ENCODE measurements around the gene COL7A1.
A peak's percentile ranks its signal among the peaks of the same experiment; 100 is the strongest.
"Not testable (repeated sequence)": the region's sequence is repeated elsewhere in the genome, so short reads cannot be mapped to it uniquely, and the experiment has no call there.

The COL7A1 gene

GRCh38 chr3:48561045-48561736 is 33.9 kb downstream of the COL7A1 start:
- peak; percentile 41 for DNase-seq

GRCh38 chr3:48560648-48561018 is 34.5 kb downstream of the COL7A1 start:
- no peak for DNase-seq

GRCh38 chr3:48558493-48559134 is 36.5 kb downstream of the COL7A1 start:
- no peak for DNase-seq

GRCh38 chr3:48556796-48557626 is 38.1 kb downstream of the COL7A1 start, which contains the start of gene PFKFB4:
Gene PFKFB4 (minus strand): TSS chr3:48556803. CDS start chr3:48556777, 26 bp downstream.
- peak; percentile 99 for DNase-seq

- DNase-seq: no peak
Observed at GRCh38 chr3:48555949-48556795, 39.0 kb downstream of the COL7A1 start.

- no peak for DNase-seq
Observed at GRCh38 chr3:48555231-48555948, 39.7 kb downstream of the COL7A1 start.

GRCh38 chr3:48553886-48554845 is 41.0 kb downstream of the COL7A1 start:
- no peak for DNase-seq

- no peak for DNase-seq
Observed at GRCh38 chr3:48553361-48553760, 41.8 kb downstream of the COL7A1 start.

- no peak for DNase-seq
Observed at GRCh38 chr3:48552111-48552951, 42.8 kb downstream of the COL7A1 start.

GRCh38 chr3:48551651-48552050 is 43.5 kb downstream of the COL7A1 start:
- DNase-seq: not testable (repeated sequence)

- DNase-seq: peak; percentile 72
Observed at GRCh38 chr3:48548729-48549705, 46.1 kb downstream of the COL7A1 start.

- DNase-seq: no peak
Observed at GRCh38 chr3:48548126-48548525, 47.0 kb downstream of the COL7A1 start.

- DNase-seq: no peak
Observed at GRCh38 chr3:48546203-48546829, 48.8 kb downstream of the COL7A1 start.

- DNase-seq: no peak
Observed at GRCh38 chr3:48544141-48544540, 51.0 kb downstream of the COL7A1 start.

- DNase-seq: no peak
Observed at GRCh38 chr3:48543271-48543866, 51.8 kb downstream of the COL7A1 start.

GRCh38 chr3:48538451-48538850 is 56.7 kb downstream of the COL7A1 start:
- DNase-seq: no peak

GRCh38 chr3:48536785-48537184 is 58.3 kb downstream of the COL7A1 start:
- no peak for DNase-seq

- DNase-seq: no peak
Observed at GRCh38 chr3:48536116-48536515, 59.0 kb downstream of the COL7A1 start.

Data from T1000 (cell line).